Measurements from ENCODE around the gene SDCBP2. TPM values are rescaled to one million over a fixed set of nuclear protein-coding genes. Genes with fewer than 3 reads are reported as not detected.

SDCBP2 gene
- 1.8 to 3.4 TPM (median 2.9 TPM) in 3 replicates for total RNA-seq

DNA sequence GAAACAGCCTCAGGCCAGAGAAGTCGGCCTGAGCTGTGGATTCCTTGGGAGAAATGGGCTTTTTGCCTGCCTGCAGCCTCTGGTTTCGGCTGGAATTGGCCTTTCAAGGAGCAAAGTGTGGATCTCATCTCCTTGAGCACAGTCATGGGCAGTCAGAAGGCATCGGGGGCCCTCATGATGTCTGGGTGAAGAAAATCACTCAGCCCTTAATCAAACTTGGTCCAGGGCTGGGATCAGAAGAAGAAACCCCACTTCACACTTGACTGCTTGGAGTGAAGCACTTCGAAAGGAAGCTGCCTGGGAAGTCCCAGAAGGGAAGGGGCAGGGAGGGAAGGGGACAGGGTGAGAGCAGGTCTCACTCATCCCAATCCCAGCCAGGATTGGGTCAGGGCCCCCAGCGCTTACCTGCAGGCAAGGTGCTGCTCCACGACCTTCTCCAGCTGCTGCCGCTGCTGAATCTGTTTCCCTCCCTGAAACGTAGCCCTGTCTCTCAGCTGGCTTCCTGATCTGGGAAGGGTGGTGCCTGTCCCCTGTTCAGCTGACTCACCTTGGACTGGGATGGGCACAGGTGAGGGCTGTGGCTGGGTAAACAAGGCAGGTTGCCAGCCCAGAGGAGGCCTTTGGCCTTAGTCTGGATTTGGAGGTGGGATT, at the start of gene SDCBP2:
Gene SDCBP2, minus strand, starts transcription at position 460 of the 651 bp plus-strand sequence. CDS start 8,723 bp downstream, outside the sequence.
- no peak within 1 kb of the TSS for H3K4me3 Mint-ChIP-seq
- peaks cover 12% of the 10 kb centered on the region for H3K4me1 Mint-ChIP-seq
- DNase-seq (ENCODE audit: low spot score in 2 of 2, unreplicated experiment in 2 of 2), result peak in 1 of 2 experiments; percentile 28
- H3K36me3 Mint-ChIP-seq, result peaks cover 7% of the 10 kb centered on the region
- H3K27ac Mint-ChIP-seq, result peak within 1 kb of the TSS; percentile 28
- TF ChIP-seq CTCF (IDR thresholded peaks at IDR 0.05; ENCODE audit: unreplicated experiment), result no peak
- H3K27me3 Mint-ChIP-seq (ENCODE audit: low read depth), result no peaks in the 10 kb centered on the region
- H3K9me3 Mint-ChIP-seq, result no peaks in the 10 kb centered on the region

GRCh38 chr20:1378735-1379125, 49.8 kb upstream of the SDCBP2 start:
- Mint-ChIP-seq H3K27ac (no peak overlapping the region), H3K27me3 (ENCODE audit: low read depth) (no peaks in the 10 kb centered on the region), H3K36me3 (peaks cover 1% of the 10 kb centered on the region), H3K4me3 (no peak overlapping the region), H3K4me1 (peaks cover 8% of the 10 kb centered on the region), H3K9me3 (no peaks in the 10 kb centered on the region)
- no peak for TF ChIP-seq CTCF (IDR thresholded peaks at IDR 0.05; ENCODE audit: unreplicated experiment)
- no peak for DNase-seq (ENCODE audit: low spot score in 2 of 2, unreplicated experiment in 2 of 2)

DNA sequence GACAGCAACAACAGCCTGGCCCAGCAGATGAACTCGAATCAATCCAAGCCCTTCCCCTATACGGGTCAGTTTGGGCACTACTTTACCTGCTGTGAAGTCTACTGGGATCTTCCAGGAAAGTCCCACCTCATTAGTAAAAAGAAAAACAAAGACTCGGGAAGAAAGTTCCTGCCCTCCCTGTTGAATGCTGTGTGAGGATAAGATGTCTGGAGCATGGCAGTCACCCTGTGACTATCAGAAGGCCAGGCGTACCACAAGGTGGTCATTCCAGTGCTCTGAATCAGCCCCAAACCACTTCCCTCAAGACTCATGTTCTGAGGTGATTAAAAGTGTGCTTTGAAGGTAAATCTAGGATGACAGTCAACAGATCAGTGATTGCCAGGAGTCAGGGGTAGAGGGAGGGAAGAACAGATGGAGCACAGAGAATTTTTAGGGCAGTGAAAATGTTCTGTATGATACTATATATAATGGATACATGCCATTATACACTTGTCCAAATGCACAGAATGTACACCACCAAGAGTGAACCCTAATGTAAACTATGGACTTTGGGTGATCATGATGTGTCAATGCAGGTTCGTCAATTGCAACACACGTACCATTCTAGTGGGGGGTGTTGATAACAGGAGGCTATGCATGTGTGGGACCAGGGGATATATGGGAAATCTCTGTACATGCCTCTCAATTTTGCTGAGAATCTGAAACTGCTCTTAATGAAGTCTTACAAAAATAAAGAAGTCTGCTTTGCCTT, 49.2 kb upstream of the SDCBP2 start:
- Mint-ChIP-seq H3K9me3 (no peaks in the 10 kb centered on the region), H3K4me1 (peaks cover 8% of the 10 kb centered on the region), H3K4me3 (no peak overlapping the region), H3K27me3 (ENCODE audit: low read depth) (no peaks in the 10 kb centered on the region), H3K27ac (no peak overlapping the region), H3K36me3 (peaks cover 1% of the 10 kb centered on the region)
- no peak for DNase-seq (ENCODE audit: low spot score in 2 of 2, unreplicated experiment in 2 of 2)
- TF ChIP-seq CTCF (IDR thresholded peaks at IDR 0.05; ENCODE audit: unreplicated experiment), result no peak

GRCh38 chr20:1377341-1377871, 48.5 kb upstream of the SDCBP2 start:
- H3K9me3 Mint-ChIP-seq, result no peaks in the 10 kb centered on the region
- H3K4me1 Mint-ChIP-seq, result peaks cover 8% of the 10 kb centered on the region
- no peak for TF ChIP-seq CTCF (IDR thresholded peaks at IDR 0.05; ENCODE audit: unreplicated experiment)
- no peak overlapping the region for H3K4me3 Mint-ChIP-seq
- no peak for DNase-seq (ENCODE audit: low spot score in 2 of 2, unreplicated experiment in 2 of 2)
- peaks cover 4% of the 10 kb centered on the region for H3K36me3 Mint-ChIP-seq
- no peaks in the 10 kb centered on the region for H3K27me3 Mint-ChIP-seq (ENCODE audit: low read depth)
- no peak overlapping the region for H3K27ac Mint-ChIP-seq

GRCh38 chr20:1376408-1377270, 47.7 kb upstream of the SDCBP2 start:
- no peak for DNase-seq (ENCODE audit: low spot score in 2 of 2, unreplicated experiment in 2 of 2)
- H3K27ac Mint-ChIP-seq, result no peak overlapping the region
- H3K36me3 Mint-ChIP-seq, result peaks cover 8% of the 10 kb centered on the region
- H3K4me3 Mint-ChIP-seq, result no peak overlapping the region
- no peak for TF ChIP-seq CTCF (IDR thresholded peaks at IDR 0.05; ENCODE audit: unreplicated experiment)
- H3K9me3 Mint-ChIP-seq, result no peaks in the 10 kb centered on the region
- no peaks in the 10 kb centered on the region for H3K27me3 Mint-ChIP-seq (ENCODE audit: low read depth)
- H3K4me1 Mint-ChIP-seq, result peaks cover 5% of the 10 kb centered on the region
